Measurements from ENCODE around the gene RAD51B. TPM values are rescaled to one million over a fixed set of nuclear protein-coding genes. Genes with fewer than 3 reads are reported as not detected.

RAD51B gene
- total and polyA plus RNA-seq, 2 of the 13 experiments (the other 11 are each of a cell fraction or from before 2014, with no cell fraction given): 7.0 to 9.5 TPM

GRCh38 chr14:68561531-68562007 lies 742.0 kb downstream of the RAD51B start (continued):
- TF ChIP-seq PAXIP1 (CRISPR knock-in tag; conservative IDR thresholded peaks at IDR 0.05) (peak; percentile 56), ZNF256 (CRISPR knock-in tag; conservative IDR thresholded peaks at IDR 0.05) (no peak), ZNF446 (CRISPR knock-in tag; IDR thresholded peaks at IDR 0.05) (0 out of 2 replicates have a peak, but pooled peaks have one; percentile 59), RNF2 (conservative IDR thresholded peaks at IDR 0.05; ENCODE audit: low read depth) (no peak), KLF11 (CRISPR knock-in tag; IDR thresholded peaks at IDR 0.05) (0 out of 2 replicates have a peak, but pooled peaks have one; percentile 33), KDM6A (CRISPR knock-in tag; IDR thresholded peaks at IDR 0.05; ENCODE audit: low read depth) (peak; percentile 24; the same call in 1 of the 2 replicates), GMEB2 (CRISPR knock-in tag; IDR thresholded peaks at IDR 0.05; ENCODE audit: low read depth) (no peak), PREB (CRISPR knock-in tag; IDR thresholded peaks at IDR 0.05) (no peak), MYC (CRISPR knock-in tag; IDR thresholded peaks at IDR 0.05; ENCODE audit: borderline replicate concordance) (peak; percentile 73; the same call in 1 of the 2 replicates), AFF4 (CRISPR knock-in tag; IDR thresholded peaks at IDR 0.05) (no peak), AKAP8 (CRISPR knock-in tag; IDR thresholded peaks at IDR 0.05) (0 out of 2 replicates have a peak, but pooled peaks have one; percentile 44), CREBL2 (CRISPR knock-in tag; IDR thresholded peaks at IDR 0.05; ENCODE audit: borderline replicate concordance) (no peak), MIER2 (CRISPR knock-in tag; IDR thresholded peaks at IDR 0.05) (0 out of 2 replicates have a peak, but pooled peaks have one; percentile 41), IRF9 (CRISPR knock-in tag; IDR thresholded peaks at IDR 0.05; ENCODE audit: borderline replicate concordance) (0 out of 2 replicates have a peak, but pooled peaks have one; percentile 40), HMG20A (CRISPR knock-in tag; IDR thresholded peaks at IDR 0.05; ENCODE audit: borderline replicate concordance) (peak; percentile 46; the same call in 1 of the 2 replicates), FOXP1 (IDR thresholded peaks at IDR 0.05) (no peak), FOXP1 (CRISPR knock-in tag; IDR thresholded peaks at IDR 0.05) (0 out of 2 replicates have a peak, but pooled peaks have one; percentile 18), ZNF569 (CRISPR knock-in tag; IDR thresholded peaks at IDR 0.05; ENCODE audit: borderline replicate concordance) (no peak), PRPF4 (IDR thresholded peaks at IDR 0.05; ENCODE audit: low read depth, low read length, poor library complexity, severe bottlenecking) (no peak)

Measured in HepG2 (cell line).